HG03108 (cell line): ENCODE results near the gene RFX3.

Source experiments
- ATAC-seq: cut with Tn5 transposase; IDR thresholded peaks from one replicate; pipeline ENCODE4 v1.9.1; 2021; ENCODE audit warnings: moderate library complexity; ENCODE audit not compliant: unreplicated experiment

The RFX3 gene

DNA sequence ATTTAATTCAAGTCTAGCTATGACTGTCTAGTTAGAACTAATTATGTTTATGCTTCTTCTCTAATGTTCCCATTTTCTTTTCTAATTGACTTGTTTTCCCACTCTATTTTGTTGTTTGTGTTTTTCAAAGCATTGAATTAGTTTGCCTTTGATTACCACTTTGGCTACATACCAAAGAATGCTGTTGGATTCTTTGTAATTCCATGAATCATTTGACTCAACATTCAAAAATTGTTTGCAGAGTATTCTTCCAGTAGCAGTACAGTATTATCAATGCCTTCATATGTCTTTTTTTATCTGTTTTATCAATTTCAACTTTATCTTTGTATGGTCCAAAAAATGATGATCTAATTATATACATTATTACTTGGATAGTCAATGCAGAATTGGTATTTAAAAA lies 288.7 kb downstream of the RFX3 start:
- ATAC-seq: no peak

DNA sequence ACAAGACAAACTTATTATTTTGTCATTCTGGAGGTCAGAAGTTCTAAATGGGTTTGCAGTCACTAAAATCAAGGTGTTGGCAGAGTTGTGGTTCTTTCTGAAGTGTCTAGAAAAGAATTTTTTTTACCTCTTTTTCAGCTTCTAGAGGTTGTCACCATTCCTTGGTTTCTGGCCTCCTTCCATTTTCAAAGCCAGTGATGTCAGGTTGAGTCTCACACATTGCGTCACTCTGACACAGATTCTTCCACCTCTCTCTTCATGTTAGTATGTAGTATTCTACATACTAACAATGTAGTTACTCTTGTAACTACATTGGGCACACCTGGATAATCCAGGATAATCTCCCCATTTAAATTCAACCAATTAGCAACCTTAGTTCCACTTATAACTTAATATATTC lies 290.3 kb downstream of the RFX3 start:
- no peak for ATAC-seq

DNA sequence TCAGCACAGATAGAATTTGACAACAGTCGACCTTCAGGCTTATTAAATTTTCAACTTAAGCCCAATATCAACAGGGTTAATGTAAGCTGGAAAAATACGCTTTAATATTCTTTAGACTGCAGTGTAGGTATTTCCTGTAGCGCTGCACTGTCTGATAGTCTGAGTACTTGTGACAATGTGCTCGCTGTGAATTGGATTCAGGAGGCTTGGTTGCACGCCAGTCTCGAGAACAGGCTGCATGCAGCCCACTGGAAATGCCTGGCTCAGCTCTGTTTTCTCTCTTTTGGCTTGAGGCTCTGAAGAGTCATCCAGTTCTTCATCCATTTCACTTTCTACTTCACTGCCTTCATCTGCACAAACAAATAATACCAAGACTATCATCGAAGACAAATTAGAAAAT lies 300.9 kb downstream of the RFX3 start:
- no peak for ATAC-seq

DNA sequence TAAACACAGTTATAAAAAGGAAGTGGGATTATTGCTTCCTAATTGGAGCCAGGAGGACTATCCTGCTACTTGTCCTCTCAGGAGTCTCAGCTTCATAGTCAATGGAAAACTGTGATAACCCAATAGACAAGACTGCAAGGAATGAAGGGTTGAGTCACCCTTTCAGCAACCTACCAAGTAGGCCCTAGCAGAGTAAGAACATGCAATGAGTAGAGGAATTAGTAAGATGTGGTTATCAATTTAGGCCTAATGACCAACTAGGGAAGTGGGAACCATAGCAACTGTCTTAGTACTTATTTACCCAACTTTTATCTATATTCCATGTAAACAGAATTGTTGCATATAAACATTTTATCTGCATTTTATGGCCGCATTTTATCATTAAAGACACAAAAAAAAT lies 310.1 kb downstream of the RFX3 start:
- no peak for ATAC-seq

DNA sequence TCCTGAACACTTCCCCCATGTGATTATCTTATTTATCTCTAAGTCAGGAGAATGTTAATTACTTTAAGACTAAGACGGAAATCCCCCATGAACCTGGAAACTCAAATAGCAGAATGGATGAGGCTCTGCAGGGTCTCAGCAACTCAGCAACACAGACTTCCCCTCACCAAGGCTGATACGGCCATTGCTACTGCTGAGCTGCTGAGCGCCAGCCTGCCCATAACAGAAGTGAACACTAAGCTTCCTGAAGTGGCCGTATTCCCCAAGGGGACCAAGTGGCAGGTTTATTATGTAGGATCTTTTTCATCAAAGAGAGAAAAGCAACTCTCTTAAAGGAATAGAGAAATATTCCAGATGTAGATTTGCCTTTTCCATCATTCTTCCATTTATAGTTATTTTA lies 311.1 kb downstream of the RFX3 start:
- no peak for ATAC-seq

DNA sequence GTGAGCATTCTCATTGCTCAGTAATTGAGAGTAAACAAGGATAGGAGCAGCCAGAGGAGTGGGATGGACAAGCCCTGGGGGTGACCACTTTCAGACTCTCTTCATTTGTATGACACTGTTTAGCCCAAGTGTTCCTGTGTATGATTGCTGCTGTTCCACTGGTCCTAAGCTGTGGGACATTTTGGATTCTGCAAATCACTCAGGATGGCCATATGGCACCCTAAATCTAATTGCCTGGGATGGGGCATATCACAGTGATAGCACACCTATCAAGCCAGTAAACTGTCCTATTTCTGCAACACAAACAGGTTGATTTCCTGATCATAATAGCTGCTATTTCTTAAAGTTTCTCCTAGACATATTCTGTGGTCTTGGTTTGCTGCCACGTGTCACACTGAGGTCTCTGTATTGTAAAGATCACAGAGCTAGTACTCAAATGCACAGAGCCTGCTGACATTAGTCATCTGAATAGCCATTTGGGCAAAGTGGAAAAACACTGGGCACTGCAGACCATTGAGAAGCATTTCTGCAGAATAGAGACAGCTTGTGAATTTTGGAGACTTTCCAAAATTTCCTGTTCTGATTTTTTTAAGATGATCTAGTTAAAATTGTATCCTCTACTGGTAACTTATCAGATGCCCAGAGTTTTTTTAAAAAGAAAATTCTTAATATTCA lies 320.2 kb downstream of the RFX3 start:
- no peak for ATAC-seq

DNA sequence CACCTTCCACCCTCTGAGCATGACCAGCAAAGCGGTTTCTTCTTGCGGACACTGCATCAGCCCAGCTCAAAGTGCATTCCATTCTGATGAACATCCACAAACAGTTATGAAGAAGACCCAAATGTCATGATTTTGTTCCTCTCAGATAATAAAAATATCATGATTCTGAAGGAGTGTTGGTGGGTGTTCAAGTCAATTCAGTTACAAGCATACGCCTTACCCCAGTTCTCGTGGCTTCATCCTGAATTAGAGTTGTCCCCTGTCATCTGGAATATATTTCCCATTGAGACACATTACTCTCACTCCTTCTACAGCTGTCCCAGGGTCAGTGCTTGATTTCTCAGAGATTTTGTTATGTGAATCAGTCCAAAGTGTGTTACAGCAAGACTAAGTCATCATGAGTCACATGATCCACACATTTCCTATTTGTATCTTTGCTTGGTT lies 325.4 kb downstream of the RFX3 start:
- ATAC-seq: no peak

DNA sequence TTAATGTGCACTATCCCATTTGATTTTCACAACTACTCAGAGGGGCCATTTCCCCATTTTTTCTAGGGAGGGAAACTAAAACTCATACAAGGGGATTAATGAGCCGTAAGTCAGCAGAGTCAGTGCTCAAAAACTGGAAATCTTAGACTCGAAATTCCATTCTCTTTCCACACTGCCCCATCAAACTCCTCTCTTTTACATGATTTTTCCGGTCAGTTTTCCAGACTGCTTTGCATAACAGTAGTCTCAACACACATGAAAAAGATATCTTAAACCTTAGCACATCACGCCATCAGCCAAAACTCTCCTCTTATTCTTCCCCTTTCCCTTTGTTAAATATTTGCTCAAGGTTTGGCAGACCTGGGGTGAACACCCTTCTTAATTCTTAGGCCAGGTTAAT lies 332.0 kb downstream of the RFX3 start:
- no peak for ATAC-seq

DNA sequence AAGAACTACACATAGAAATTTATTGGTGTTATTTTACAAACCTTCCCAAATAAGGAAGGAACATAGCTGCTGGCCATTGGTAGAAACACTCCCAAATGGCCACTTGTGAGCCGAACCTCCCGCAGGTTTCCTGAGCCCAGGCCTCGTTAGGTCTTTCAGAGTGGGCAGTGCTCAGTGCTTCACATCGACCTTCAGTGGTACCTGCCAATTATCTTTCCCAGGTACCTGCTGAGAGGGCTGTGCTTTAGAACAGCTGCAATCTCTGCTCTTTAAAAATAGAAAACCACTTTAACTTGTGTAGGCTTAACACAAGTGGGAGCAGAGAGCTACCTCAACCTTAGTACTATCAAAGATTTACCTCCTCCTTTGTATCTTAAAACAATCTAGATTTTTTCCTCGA lies 334.1 kb downstream of the RFX3 start:
- ATAC-seq: no peak

DNA sequence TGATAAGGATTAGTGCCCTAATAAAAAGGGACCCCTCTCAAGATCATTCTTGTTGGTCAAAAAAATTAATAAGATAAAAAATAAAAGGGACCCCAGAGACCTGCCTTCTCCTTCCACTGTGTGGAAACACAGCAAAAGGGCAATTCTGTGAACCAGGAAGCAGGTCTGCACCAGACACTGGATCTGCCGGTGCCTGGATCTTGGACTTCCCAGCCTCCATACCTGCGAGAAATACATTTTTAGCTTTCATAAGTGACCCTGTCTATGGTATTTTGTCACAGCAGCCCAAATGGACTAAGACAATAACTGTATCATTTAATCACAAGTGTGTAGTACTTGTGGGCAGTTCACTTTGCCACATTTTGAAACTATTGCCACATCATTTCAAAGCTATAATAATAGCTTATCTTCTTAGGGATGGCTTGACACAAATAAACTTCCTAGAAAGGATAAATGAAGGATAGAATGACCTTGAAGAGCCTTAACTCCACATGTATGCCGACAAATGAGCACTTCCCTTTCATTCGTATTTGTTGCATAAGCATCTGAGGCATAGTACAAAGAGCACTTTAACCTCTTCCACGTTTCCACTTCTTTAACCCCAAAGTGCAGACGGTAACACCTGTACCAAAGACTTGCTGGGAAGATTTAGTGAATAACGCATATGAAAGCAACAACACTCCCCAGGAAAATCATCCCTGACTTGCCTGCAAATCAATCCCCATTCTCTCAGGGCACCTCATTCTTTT lies 336.5 kb downstream of the RFX3 start:
- ATAC-seq: no peak

DNA sequence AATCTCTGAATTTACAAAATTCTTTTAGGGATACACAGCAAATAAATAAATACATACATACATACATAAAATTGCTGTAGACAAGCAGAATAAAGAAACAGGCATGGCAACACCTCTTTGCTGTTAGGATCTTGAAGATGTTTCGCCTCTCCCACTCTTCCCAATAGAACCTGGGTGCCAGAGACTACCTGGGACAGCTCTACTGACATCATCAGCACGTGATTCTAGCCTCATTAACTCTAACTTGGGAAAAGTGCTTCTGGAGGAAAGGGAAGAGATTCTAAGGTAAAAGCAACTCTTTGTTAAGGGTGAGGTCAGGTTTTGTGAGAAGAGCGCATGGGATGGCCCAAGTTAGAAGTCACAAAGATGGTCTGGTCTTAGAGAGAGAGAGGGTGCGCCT lies 339.1 kb downstream of the RFX3 start:
- ATAC-seq: no peak

DNA sequence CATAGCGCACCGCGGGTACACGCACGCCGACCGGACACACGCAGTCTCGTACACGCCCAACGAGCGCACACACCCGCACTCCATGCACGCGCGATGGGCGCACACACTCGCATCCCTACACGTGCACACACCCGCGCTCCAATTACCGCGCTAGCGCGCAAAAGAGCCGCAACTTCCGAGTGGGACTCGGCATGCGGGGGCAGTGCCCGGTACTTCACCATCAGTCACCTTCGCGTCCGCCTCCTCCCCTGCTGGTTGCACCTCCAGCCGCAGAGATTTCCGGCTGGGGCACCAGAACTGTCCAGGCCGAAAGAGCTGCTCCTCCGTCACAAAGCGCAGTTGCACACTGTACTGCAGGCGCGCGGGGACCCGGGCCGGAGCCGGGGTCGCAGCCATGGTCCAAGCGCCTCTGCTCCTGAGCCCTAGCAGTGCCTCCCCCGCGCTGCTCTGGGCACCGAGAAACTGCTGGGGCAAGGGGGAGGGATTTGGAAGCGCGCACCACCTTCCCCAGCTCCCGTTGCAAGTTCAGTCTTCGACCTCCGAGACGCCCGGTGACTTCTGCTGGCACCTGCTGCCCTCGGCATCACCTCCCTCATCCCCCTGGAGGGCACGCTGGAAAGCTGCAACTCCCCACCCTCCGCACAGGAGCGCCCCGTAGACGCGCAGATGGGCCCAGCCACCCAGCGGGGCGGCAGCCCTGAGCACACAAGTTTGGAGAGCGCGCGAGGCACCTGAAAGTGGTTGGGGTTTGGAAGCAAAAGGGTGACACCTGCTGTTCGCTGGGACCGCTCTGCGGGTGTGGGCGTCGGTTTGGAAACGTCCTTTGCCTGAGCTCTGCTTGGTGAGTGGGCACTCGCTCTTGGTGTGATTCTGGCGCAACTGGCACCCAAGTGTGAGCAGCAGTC lies 344.5 kb downstream of the RFX3 start:
- peak; percentile 51 for ATAC-seq

DNA sequence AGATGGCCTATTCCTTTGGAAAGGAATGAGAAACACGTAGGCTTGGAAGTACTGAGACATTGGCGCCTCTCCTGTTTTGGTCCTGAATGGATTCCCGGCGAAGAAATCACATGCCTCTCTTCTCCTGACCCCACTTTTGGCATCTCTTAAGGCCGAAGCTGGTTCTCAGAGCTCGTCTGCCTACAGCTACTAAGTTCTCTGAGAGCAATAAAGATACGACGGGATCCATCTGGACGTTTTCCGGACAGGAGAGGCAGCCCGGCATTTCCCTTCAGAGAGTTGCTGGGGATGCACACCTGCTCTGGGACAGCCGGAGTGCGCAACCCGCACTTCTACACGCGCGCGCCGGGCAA lies 345.1 kb downstream of the RFX3 start:
- ATAC-seq: no peak

DNA sequence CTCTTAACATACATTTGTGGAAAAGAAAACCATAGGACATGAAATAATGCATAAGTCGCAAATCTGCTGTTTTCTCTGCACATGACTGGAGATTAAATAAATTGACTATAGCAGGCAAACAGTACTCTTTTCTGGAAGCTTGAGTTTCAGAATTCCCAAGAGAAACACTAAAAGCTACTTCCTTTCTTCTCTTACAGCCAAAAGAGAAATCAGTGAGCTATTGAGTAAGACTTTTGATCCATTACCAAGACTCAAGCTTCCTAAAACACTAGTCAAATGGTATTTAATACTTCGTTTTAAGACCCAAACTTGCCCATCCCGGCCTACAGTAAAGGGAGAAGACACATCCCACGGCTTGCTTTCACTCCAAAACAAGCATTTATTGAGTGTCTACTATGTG lies 346.1 kb downstream of the RFX3 start:
- no peak for ATAC-seq

DNA sequence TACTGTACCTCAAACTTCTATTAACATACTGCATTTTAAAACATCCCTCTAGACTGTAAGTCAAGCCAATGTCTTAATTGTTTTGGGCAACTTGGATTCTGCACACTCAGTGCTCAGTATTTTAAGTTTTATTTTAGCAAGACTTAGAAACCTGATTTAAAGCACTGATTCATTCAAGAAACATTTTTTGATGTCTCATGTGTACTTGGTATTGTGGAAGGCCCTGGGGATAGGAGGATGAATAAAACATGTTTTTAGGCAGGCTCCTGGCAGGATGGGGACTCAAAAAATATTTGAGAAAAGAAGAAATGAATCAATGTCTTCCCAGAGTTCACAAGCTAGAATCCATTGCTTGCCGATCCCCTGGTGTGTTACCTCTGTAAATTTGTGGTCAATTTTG lies 347.9 kb downstream of the RFX3 start:
- ATAC-seq: no peak

DNA sequence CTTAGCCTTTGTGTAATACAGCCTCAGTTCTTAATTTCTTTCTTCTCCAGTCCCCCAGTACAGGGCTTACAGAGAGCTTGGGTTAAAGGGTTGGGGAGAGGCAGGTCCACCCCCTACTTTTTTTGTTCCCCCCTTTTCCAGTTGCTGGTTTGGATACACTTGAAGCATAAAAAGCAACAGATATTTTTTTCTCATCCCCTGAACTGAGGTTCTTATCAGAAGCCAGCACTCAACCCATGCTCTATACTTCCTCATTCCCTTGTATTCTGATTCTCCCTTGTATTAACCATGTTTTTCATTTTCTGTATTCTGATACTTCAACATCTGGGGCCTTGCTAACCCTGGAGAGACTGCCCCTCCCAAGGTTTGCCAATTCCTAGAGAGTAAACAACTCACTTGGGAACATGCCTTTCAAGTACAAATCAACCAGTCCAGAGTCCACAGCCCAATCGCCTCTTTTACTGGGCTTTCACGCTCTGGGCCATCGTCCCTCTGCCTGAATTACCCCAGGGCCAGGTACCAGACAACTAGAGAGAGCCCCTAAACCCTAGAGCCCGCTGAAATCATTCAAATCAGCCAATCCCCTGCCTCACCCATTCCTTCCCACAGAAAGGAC lies 348.5 kb downstream of the RFX3 start:
- no peak for ATAC-seq

DNA sequence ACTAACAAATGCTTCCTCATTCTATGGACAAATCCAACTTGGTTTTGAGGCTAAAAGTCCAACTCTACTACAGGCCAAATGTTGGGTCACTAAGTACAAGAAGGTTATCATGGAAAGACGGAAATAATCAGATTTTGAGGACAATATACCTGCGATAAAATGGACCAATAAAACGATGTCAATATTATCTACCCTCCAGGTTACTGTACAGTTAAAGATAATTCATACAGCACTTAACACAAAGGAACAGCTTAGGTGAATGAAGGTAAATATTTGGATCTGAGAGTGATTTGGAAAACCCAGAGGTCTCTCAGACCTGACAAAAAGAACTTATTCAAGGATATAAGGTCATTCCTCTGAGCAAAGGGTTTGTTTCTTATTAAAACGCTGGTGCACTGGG lies 352.4 kb downstream of the RFX3 start:
- ATAC-seq: no peak

DNA sequence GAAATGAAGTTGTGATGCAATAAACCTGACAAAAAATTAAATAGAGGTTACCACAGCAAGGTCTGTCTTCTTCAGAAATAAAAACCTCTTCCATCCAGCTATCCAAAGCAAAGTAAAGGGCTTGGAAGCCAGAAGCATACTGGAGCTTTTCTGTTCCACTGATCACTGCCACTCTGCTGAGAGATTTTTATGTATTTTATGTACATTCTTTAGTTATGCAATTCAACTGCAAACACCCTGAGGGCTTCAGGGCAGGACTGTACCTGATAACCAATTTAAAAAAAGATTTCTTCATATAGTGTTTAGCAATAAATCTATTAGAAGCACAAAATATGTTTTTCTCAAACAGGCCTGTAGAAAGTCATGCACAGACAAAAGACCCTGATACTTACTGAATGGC lies 355.0 kb downstream of the RFX3 start:
- ATAC-seq: no peak
